Upper lobe of left lung (tissue), 4 donors: ENCODE measurements around the gene ARHGAP15.

Experiments used
- CTCF ChIP-seq, 6 experiments: fragments of 450-650 bp in 4 of 6; fragments of 200-600 bp in 2 of 6; sonication (generic) in 2 of 6; IDR thresholded peaks; one replicate each; pipeline ENCODE4 v1.5.1; 2016 to 2019; ENCODE audit warnings: antibody characterized with exemption in 6 of 6
- EP300 ChIP-seq, 4 donors: sonication (generic); formaldehyde crosslinking; IDR thresholded peaks; one replicate each; pipeline ENCODE4 v1.5.1; 2017; ENCODE audit warnings: antibody characterized with exemption in 4 of 4, control low read depth in 2 of 4
- POLR2A ChIP-seq, 4 donors: fragments of 450-650 bp; IDR thresholded peaks; one replicate each; pipeline ENCODE4 v1.5.1; 2016 to 2017; ENCODE audit warnings: antibody characterized with exemption in 4 of 4, mild to moderate bottlenecking in 2 of 4
- POLR2AphosphoS5 ChIP-seq, 2 donors: sonication (generic); formaldehyde crosslinking; IDR thresholded peaks; one replicate each; pipeline ENCODE4 v1.5.1; 2017; ENCODE audit warnings: antibody characterized with exemption in 2 of 2

DNA sequence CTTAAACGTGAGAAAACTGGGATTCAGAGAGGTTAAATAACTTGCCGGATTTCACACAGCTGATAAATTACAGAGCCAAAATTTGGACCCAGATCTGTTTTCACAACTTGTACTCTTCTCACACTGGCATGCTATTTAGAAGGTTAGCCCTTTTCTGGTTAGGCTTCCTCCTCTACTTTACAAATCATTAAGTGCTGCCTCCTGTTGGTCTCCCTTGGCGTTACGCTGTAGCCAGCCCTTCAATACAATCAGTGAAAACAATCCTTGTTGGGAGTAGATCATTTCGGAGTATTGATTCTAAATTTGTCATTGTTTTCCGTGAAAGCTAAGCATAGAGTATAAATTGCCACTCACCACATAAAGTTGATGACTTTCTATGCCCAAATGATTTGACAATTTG lies 153.5 kb downstream of the ARHGAP15 start:
- TF ChIP-seq CTCF (IDR thresholded peaks at IDR 0.05) (no peak), POLR2AphosphoS5 (IDR thresholded peaks at IDR 0.05) (no peak), EP300 (IDR thresholded peaks at IDR 0.05) (no peak), POLR2A (IDR thresholded peaks at IDR 0.05) (no peak)
